Loucy (cell line): ENCODE results near the gene ANAPC2.

Experiments used
- H2AFZ ChIP-seq: fragments of 200-600 bp; sonication (generic); 2 replicates; pipeline ENCODE4 v1.6.0; 2016; ENCODE audit warnings: antibody characterized with exemption, mild to moderate bottlenecking, low read length, moderate library complexity
- H3F3A ChIP-seq: fragments of 200-600 bp; 2 replicates; pipeline ENCODE4 v1.6.0; 2016; ENCODE audit warnings: antibody characterized with exemption, low read depth, mild to moderate bottlenecking
- H3K27me3 ChIP-seq: fragments of 200-600 bp; sonication (generic); 2 replicates; pipeline ENCODE4 v1.6.1; 2014; ENCODE audit warnings: low read length, mild to moderate bottlenecking; ENCODE audit not compliant: insufficient read depth, poor library complexity, severe bottlenecking
- H3K36me3 ChIP-seq: fragments of 200-600 bp; sonication (generic); 2 replicates; pipeline ENCODE4 v1.6.1; 2016; ENCODE audit warnings: low read length; ENCODE audit not compliant: insufficient read depth
- H3K4me1 ChIP-seq: fragments of 200-600 bp; sonication (generic); 2 replicates; pipeline ENCODE4 v1.5.1; 2014; ENCODE audit warnings: low read length, mild to moderate bottlenecking; ENCODE audit not compliant: insufficient read depth, poor library complexity, severe bottlenecking
- H3K4me2 ChIP-seq: fragments of 200-600 bp; sonication (generic); 2 replicates; pipeline ENCODE4 v1.6.0; 2014; ENCODE audit warnings: antibody characterized with exemption, low read length, low read depth, mild to moderate bottlenecking; ENCODE audit not compliant: poor library complexity, severe bottlenecking
- H3K4me3 ChIP-seq: fragments of 200-600 bp; sonication (generic); 2 replicates; pipeline ENCODE4 v1.5.1; 2014; ENCODE audit warnings: low read length, mild to moderate bottlenecking, mixed read lengths; ENCODE audit not compliant: poor library complexity, severe bottlenecking
- H3K79me2 ChIP-seq: fragments of 200-600 bp; sonication (generic); 2 replicates; pipeline ENCODE4 v1.6.1; 2014; ENCODE audit warnings: low read length; ENCODE audit not compliant: insufficient read depth
- H3K9ac ChIP-seq: fragments of 200-600 bp; sonication (generic); 2 replicates; pipeline ENCODE4 v1.6.0; 2014; ENCODE audit warnings: mild to moderate bottlenecking, low read depth, low read length, moderate library complexity; ENCODE audit not compliant: poor library complexity, severe bottlenecking
- H3K9me2 ChIP-seq: fragments of 200-600 bp; sonication (generic); replicated peaks from 2 replicates; pipeline ENCODE4 v1.6.1; 2016; ENCODE audit warnings: low read depth, low read length, mixed read lengths
- H3K9me3 ChIP-seq: fragments of 200-600 bp; sonication (generic); 2 replicates; pipeline ENCODE4 v1.6.1; 2014; ENCODE audit warnings: mild to moderate bottlenecking, antibody characterized with exemption, low read length, low read depth; ENCODE audit not compliant: insufficient read depth
- H4K20me1 ChIP-seq: fragments of 200-600 bp; sonication (generic); 2 replicates; pipeline ENCODE4 v1.6.0; 2014; ENCODE audit warnings: antibody characterized with exemption, low read length, mild to moderate bottlenecking; ENCODE audit not compliant: insufficient read depth, poor library complexity, severe bottlenecking
- CTCF ChIP-seq: fragments of 200-600 bp; sonication (generic); conservative IDR thresholded peaks from 2 replicates; pipeline ENCODE4 v1.5.1; 2014; ENCODE audit warnings: mild to moderate bottlenecking, antibody characterized with exemption, low read length
- EZH2phosphoT487 ChIP-seq: fragments of 200-600 bp; IDR thresholded peaks from 2 replicates; pipeline ENCODE4 v1.6.1; 2018; ENCODE audit warnings: antibody characterized with exemption, mild to moderate bottlenecking, moderate library complexity, borderline replicate concordance

Gene ANAPC2

GRCh38 chr9:137166380-137167229 lies 21.8 kb downstream of the ANAPC2 start:
- TF ChIP-seq EZH2phosphoT487, result no peak
- no peak for TF ChIP-seq CTCF
- Histone ChIP-seq H3K4me1 (peaks cover 8% of the 10 kb centered on the region), H2AFZ (no peak overlapping the region), H3K79me2 (no peaks in the 10 kb centered on the region), H3K4me2 (no peak overlapping the region), H3K9me2 (no peaks in the 10 kb centered on the region), H3K9ac (no peak overlapping the region), H3K9me3 (no peaks in the 10 kb centered on the region), H3K4me3 (no peak overlapping the region), H3K36me3 (no peaks in the 10 kb centered on the region), H4K20me1 (no peaks in the 10 kb centered on the region), H3K27me3 (peaks cover 20% of the 10 kb centered on the region), H3F3A (no peaks in the 10 kb centered on the region)

GRCh38 chr9:137165250-137165836 lies 23.0 kb downstream of the ANAPC2 start:
- Histone ChIP-seq H3K4me2 (no peak overlapping the region), H3K79me2 (no peaks in the 10 kb centered on the region), H3K9me2 (no peaks in the 10 kb centered on the region), H3F3A (no peaks in the 10 kb centered on the region), H3K4me1 (peaks cover 2% of the 10 kb centered on the region), H3K27me3 (peaks cover 20% of the 10 kb centered on the region), H3K9ac (no peak overlapping the region), H4K20me1 (no peaks in the 10 kb centered on the region), H3K4me3 (no peak overlapping the region), H3K36me3 (no peaks in the 10 kb centered on the region), H3K9me3 (no peaks in the 10 kb centered on the region), H2AFZ (no peak overlapping the region)
- no peak for TF ChIP-seq EZH2phosphoT487

- no peaks in the 10 kb centered on the region for H3K79me2 ChIP-seq
- no peak for TF ChIP-seq EZH2phosphoT487
- no peak for TF ChIP-seq CTCF
- no peaks in the 10 kb centered on the region for H3K36me3 ChIP-seq
- no peaks in the 10 kb centered on the region for H4K20me1 ChIP-seq
- no peak overlapping the region for H3K4me3 ChIP-seq
- no peak overlapping the region for H2AFZ ChIP-seq
- no peaks in the 10 kb centered on the region for H3K9me2 ChIP-seq
- no peak overlapping the region for H3K4me2 ChIP-seq
- no peak overlapping the region for H3K9ac ChIP-seq
- no peaks in the 10 kb centered on the region for H3K9me3 ChIP-seq
- peaks cover 20% of the 10 kb centered on the region for H3K27me3 ChIP-seq
- H3K4me1 ChIP-seq, result peaks cover 4% of the 10 kb centered on the region
- H3F3A ChIP-seq, result no peaks in the 10 kb centered on the region
These were observed 23.8 kb downstream of the ANAPC2 start for GRCh38 chr9:137164370-137165249.
